ENCODE results near the gene MAP1A.
"Not testable (repeated sequence)": the region's sequence is repeated elsewhere in the genome, so short reads cannot be mapped to it uniquely, and the experiment has no call there.

The MAP1A gene

DNA sequence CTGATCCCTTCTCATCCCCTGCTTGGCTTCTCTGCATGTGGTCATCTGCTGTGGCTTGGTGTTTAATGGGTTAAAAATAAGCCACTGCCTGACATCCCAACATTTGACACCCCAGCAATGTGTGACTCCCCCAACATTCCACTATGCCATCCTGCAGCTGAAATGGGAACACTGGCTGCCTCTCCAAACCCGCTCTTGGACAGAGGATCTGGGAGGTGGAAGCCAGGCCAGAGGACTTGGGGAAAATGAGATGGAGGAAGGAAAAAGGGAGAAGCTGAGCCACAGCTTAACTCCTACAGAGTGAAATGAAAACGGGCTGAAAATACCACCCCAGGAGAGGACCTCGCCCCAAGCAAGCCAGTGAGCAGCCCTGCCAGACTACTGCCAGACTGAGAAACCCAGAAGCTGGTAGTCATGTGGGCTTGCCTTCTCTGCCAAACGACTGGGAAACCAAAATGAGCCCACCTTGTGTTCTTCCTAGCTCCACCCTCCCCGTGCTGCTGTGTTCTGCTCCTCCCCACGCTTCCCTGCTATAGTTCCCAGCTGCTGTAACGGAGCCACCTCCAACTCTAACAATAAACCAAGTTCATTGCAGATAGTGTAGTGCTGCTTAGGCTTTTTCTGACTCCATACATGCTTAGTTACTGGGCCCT, 13.7 kb downstream of the MAP1A start:
- DNase-seq: no peak

DNA sequence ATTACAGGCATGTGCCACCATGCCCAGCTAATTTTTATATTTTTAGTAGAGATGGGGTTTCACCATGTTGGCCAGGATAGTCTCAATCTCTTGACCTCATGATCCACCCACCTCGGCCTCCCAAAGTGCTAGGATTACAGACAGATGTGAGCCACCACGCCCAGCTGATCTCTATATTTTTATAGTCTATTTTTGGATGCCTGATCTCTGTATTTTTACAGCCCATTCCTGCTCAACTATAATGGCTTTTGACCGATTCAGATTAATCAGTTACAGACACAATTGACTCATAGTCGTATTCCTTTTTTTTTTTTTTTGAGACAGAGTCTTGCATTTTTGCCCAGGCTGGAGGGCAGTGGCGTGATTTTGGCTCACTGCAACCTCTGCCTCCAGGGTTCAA, 15.4 kb downstream of the MAP1A start:
- not testable (repeated sequence) for DNase-seq

DNA sequence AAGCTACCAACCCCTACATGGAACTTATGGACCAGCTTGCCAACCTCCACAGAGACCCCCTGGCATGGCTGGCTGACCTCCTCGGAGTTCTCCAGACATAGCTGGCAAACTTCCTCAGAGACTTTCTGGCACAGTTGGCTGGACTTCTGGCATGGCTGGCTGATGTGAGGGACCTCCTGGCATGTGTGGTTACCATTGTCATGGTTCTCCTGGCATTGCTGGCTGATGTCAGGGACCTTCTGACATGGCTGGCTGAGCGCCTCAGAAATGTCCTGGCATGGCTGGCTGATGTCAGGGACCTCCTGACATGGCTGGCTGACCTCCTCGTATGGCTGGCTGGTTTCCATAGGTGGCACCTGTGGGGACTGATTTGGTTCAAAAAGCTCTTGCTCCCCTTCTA, 17.5 kb downstream of the MAP1A start:
- DNase-seq: no peak

DNA sequence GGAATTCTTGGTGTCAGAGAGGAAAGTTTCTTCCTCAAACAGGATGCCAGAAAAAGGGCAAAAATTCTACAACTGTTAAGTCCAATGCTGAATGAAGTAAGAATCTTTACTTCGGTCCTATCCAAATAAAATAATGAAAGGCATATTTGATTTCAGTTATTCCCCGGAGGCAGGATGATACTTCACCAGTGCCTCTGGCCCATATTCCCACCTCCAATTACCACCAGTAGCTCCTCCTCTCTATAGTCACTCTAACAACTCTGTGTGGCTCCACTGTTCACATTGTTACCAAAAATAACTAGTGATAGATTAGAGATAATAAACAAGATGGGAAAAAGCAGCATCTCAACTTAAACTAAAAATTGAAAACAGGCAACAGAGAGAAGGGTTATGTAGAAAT, 20.7 kb downstream of the MAP1A start:
- no peak for DNase-seq

DNA sequence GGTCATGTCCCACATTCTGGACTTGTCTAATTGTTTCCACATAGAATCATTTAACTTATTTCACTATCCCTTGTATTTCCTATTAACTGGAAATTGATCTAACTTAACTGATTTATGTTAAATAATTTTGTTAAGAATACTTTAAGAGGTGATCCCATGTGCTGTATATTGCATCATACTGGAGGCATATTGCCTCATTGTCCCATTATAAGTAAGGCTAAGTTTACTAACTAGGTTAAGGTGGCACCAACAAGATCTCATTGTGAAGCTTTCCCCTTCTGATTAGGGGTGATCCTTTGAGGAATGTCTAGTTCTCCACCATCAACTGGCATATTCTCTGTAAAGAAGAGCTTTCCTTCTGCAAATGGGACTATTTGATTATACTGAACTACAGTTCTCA, 24.4 kb downstream of the MAP1A start:
- peak; percentile 28 for DNase-seq

DNA sequence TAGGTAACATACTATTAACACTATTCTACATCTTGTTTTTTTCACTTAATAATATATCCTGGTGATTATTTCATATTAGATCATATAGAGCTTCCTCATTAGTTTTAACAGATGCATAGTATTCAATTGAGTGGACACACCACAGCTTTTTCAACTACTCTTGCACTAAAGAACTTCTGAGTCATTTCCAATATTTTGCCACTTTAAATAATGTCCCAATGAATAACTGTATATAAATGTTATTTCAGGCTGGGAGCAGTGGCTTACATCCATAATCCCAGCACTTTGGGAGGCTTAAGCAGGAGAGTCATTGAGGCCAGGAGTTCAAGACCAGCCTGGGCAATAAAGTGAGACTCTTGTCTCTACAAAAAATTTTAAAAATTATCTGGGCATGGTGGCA, 26.9 kb downstream of the MAP1A start:
- DNase-seq: peak; percentile 23

DNA sequence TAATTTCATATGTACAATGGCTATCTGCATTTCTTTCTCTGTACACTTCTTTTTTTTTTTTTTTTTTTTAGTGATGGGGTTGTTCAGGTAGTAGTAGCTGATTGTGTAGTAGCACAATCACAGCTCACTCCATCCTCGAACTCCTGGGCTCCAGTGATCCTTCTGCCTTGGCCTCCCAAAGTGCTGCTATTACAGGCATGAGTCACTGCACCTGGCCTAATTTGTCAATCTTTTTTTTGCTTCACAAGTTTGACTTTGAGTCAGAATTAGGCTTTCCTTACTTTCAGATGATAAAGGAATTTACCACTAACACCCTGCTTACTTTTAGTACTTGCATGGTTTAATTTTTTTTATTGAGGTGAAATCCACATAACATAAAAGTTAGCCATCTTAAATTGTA, 28.0 kb downstream of the MAP1A start:
- DNase-seq: no peak

DNA sequence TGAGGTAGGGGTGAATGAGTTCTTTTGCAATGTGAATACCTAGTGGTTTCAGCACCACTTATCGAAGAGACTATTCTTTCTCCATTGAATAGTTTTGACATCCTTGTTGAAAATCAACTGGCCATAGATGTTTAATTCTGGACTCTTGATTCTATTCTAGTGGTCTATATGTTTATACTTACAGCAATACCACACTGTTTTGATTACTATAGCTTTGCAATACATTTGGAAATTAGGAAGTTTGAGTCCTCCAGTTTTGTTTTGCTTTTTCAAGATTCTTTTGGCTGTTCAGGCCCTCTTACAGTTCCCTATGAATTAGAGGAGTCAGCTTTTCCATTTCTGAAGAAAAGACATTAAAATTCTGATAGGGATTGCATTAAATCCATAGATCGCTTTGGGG, 30.1 kb downstream of the MAP1A start:
- no peak for DNase-seq

DNA sequence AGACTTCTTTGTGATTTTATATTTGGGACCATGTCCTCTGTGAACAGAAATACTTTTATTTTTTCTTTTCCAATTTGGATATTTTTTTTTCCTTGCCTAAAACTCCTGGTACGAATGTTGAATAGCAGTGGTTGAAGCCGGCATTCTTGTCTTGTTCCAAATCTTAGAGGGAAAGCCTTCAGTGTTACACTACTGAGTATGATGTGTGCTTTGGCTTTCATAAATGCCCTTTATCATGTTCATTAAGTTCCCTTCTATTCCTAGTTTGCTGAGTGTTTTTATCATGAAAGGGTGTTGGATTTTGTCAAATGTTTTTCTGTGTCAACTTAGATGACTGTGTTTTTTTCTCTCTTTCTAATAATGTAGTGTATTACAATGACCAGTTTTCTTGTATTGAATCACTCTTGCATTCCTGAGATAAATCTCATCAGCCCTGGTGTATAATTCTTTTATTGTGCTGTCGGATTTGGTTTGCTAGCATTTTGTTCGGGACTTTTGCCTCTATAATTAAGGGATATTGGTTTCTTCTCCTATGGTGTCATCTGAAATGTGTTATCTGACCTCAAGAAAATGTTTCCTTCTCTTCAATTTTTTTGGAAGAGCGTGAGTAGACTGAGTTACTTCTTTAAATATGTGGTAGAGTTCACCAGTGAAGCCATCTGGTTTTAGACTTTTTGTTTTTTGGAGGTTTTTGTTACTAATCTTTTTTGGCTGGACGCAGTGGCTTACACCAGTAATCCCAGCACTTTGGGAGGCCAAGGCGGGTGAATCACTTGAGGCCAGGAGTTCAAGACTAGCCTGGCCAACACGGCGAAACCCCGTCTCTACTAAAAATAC, 33.3 kb downstream of the MAP1A start:
- DNase-seq: peak; percentile 59

DNA sequence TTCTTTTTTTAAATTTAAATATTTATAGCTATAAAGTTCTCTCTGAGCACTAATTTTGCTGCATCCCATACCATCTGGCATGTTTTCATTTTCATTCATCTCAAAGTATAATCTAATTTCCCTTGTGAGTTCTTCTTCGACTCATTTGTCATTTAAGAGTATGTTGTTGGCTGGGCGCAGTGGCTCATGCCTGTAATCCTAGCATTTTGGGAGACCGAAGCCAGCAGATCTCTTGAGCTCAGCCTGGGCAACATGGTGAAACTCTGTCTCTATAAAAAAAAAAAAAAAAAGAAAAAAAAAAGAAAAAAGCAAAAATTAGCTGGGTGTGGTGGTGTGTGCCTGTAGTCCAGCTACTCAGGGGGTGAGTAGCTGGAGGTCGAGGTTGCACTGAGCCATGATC, 34.8 kb downstream of the MAP1A start:
- no peak for DNase-seq

DNA sequence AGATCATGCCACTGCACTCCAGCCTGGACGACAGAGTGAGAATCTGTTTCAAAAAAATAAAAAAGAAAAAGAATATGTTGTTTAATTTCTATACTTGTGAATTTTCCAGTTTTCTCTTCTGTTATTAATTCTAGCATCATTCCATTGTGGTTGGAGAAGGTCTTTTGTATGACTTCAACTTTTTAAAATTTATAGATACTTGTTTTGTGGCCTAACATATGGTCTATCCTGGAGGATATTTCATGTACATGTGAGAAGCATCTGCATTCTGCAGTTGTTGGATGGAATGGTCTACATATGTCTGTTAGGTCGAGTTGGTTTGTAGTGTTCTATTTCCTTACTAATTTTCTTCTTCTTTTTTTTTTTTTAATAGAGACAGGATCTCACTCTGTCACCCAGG, 35.6 kb downstream of the MAP1A start:
- DNase-seq: no peak

DNA sequence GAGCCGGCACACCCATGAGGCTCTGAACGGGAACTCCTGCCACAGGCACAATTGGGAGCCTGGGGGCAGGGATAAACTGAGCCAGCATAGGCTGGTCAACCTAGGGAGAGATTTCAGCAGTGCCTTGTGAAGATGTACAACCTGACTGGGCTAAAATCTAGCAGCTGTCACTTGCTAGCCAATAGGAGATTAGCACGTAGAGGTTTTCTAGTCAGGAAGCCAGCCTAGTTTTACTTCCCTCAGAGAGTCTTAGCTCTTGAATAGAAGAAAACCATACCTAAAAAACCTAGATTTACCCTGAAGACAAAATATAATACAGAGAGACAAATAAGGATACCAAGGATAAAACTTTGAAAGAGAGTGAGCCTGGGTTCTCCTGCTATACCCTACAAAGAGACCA, 45.3 kb downstream of the MAP1A start:
- DNase-seq: not testable (repeated sequence)

DNA sequence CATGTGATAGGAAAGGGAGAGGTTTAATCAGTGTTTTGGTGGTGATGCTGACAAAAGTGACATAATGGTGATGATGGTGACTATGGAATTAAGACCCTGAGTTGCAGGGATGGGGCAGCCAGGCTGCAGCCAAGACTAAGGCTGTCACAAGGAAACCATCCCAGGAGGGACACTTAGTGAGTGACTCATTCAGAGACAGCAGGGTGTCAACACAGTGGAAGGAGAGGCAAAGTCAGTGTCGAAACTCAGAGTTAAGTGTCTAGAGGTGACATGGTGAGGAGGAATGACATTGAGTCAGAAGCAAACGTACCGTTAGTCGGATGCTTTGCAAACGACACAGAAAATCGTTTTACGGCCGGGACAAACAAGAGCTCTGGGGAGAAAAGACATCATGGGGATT, 46.4 kb downstream of the MAP1A start:
- DNase-seq: not testable (repeated sequence)

DNA sequence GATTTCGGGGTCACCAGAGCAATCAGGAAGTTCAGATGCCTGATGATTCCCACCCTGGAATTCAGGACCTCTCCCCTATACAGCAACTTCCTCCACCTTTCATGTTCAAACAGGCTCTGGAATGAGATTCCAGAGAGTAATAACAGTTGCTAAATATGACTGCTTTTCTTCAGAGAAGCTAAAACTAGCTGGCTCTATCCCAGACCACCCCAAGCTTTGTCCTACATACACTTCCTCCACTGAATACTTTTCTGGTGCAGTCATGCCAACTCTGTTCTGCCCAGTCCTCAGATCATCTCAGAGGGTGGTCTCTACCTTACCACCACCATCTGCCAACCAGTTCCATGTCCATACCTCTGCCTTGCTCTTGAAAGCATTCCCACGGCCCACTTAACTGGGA, 49.2 kb downstream of the MAP1A start:
- not testable (repeated sequence) for DNase-seq

DNA sequence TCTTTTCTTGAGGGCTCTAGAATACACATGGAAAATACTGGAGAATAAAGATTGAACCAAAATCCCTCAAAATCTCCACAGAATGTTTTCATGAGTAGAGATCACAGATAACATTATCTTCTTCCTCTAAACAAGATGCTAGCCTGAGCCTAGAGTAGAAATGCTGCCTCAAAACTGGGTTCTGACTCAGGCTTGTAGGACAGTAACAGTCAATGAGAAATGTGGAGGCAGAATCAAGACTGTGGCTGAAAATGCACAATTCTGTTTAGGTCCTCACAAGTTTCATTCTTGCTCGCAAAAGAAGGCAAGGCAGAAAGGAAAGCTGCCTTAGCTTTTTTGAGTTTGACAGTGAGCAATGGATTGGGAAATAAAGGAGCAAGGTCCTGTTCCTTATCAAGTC, 57.2 kb downstream of the MAP1A start:
- not testable (repeated sequence) for DNase-seq
